Gastrocnemius medialis (tissue), 4 donors: Measurements from ENCODE around the gene PTMA. TPM values are rescaled to one million over a fixed set of nuclear protein-coding genes. Genes with fewer than 3 reads are reported as not detected.

Source experiments
- ATAC-seq, 2 donors: fragments of 150-250 bp; one replicate each; pipeline ENCODE4 v1.9.1; 2016
- DNase-seq, 2 donors: peaks; one replicate each; pipeline ENCODE4 v3.0.0-alpha.2; 2019
- H3K27ac ChIP-seq, 4 donors: fragments of 200-600 bp; sonication (generic); 1 replicate in 1 of 4; 2 replicates in 3 of 4; pipeline ENCODE4 v1.5.1; 2016 to 2018; ENCODE audit warnings: mild to moderate bottlenecking in 2 of 4, moderate library complexity in 1 of 4
- H3K27me3 ChIP-seq, 3 donors: fragments of 200-600 bp; sonication (generic) in 2 of 3; 1 replicate in 1 of 3; 2 replicates in 2 of 3; pipeline versions ENCODE4 v1.5.1 to v1.6.0; 2016 to 2019; ENCODE audit warnings: mild to moderate bottlenecking in 1 of 3, moderate library complexity in 1 of 3
- H3K36me3 ChIP-seq, 2 donors: fragments of 200-600 bp; sonication (generic) in 1 of 2; one replicate each; pipeline ENCODE4 v1.5.1; 2017 to 2018
- H3K4me1 ChIP-seq, 2 donors: fragments of 200-600 bp; sonication (generic) in 1 of 2; one replicate each; pipeline ENCODE4 v1.5.1; 2016 to 2017; ENCODE audit warnings: mild to moderate bottlenecking in 2 of 2
- H3K4me3 ChIP-seq, 4 donors: fragments of 200-600 bp; sonication (generic) in 3 of 4; 1 replicate in 1 of 4; 2 replicates in 3 of 4; pipeline ENCODE4 v1.5.1; 2016 to 2019; ENCODE audit warnings: mild to moderate bottlenecking in 2 of 4
- H3K9me3 ChIP-seq, 3 donors: fragments of 200-600 bp; sonication (generic) in 2 of 3; 1 replicate in 1 of 3; 2 replicates in 2 of 3; pipeline ENCODE4 v1.5.1; 2016 to 2019
- POLR2A ChIP-seq, 2 donors: fragments of 450-650 bp; IDR thresholded peaks; one replicate each; pipeline ENCODE4 v1.6.1; 2017; ENCODE audit warnings: antibody characterized with exemption in 2 of 2, mild to moderate bottlenecking in 2 of 2, moderate library complexity in 2 of 2
- in situ Hi-C, 4 donors: fragments of 200-750 bp; cut with MboI; loops; one replicate each; pipeline versions ENCODE4 v1.15.0 to v1.8.0; 2017; ENCODE audit warnings: low sequenced_read_pairs in 4 of 4
- intact Hi-C: fragments of 100-400 bp; cut with DNase I; formaldehyde crosslinking; loops from one replicate; pipeline ENCODE4 v1.15.1; 2023; ENCODE audit warnings: low total_unique reads
- total RNA-seq, 4 donors: library from RNA; depleted of rRNA; stranded (reverse); fragments of >200 nt; gene quantifications; one replicate each; pipeline versions ENCODE4 v1.1.0 to v1.2.3, GENCODE V29; 2016
- TF ChIP-seq, protein P1 (sequence below), 5 experiments: fragments of 450-650 bp in 3 of 5; fragments of 200-600 bp in 2 of 5; sonication (generic) in 2 of 5; IDR thresholded peaks in 4 of 5; conservative IDR thresholded peaks in 1 of 5; 1 replicate in 4 of 5; 2 replicates in 1 of 5; pipeline ENCODE4 v1.5.1; 2016 to 2019; ENCODE audit warnings: antibody characterized with exemption in 5 of 5, mild to moderate bottlenecking in 3 of 5, moderate library complexity in 3 of 5

PTMA gene
- total RNA-seq, 4 donors from 2014 or later = 121 to 177 (median 174) TPM

DNA sequence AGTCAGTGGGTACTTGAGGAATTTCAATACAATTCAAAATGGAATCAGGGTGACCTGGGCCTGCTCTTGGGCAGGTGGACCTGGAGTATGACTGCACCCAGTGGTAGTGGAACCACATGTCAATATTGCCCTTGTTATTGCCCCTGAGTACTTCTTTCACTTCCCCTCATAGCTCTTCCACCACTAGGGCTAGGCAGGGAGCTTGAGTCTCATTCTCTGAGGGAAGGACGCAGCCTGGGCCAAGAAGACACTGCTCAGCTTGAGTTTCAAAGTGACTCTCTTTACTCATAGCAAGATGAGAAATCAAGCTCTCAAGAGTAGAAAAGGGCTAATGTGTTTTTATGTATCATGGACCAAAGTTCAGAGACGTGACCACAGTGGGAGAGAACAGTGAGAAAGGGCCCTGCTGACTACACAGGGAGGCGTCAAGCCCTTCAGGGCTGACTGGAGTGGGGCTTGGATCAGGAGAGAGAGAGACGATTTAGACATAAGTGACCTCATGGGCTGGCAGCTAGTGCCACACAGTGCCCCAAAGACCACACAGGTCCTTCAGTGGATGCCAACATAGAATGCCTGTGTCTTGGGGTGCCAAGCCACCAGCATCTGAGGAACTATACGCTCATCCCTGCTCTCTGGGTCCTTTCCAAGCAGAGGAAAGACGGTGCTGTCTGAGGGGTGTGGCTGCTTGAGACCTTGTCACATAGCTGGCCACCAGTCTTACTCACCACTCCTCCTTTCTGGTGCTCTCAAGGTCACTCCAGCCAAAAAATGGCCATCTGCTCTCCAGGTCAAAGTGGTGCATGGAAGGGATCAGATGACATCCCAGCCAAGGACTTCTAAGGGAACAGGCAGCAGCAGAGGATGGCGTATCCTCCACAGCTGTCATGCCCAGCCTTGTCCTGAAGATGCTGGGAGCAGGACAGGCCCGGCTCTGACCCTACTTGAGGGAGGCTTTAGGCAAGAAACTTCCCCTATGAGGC lies 13.0 kb downstream of the PTMA start:
- no peaks in the 10 kb centered on the region for H3K9me3 ChIP-seq
- in situ Hi-C loops = no loop called here
- H3K4me1 ChIP-seq = peaks cover 2 to 12% of the 10 kb centered on the region in 2 donors
- TF ChIP-seq, protein P1, sequence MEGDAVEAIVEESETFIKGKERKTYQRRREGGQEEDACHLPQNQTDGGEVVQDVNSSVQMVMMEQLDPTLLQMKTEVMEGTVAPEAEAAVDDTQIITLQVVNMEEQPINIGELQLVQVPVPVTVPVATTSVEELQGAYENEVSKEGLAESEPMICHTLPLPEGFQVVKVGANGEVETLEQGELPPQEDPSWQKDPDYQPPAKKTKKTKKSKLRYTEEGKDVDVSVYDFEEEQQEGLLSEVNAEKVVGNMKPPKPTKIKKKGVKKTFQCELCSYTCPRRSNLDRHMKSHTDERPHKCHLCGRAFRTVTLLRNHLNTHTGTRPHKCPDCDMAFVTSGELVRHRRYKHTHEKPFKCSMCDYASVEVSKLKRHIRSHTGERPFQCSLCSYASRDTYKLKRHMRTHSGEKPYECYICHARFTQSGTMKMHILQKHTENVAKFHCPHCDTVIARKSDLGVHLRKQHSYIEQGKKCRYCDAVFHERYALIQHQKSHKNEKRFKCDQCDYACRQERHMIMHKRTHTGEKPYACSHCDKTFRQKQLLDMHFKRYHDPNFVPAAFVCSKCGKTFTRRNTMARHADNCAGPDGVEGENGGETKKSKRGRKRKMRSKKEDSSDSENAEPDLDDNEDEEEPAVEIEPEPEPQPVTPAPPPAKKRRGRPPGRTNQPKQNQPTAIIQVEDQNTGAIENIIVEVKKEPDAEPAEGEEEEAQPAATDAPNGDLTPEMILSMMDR (IDR thresholded peaks at IDR 0.05 in 4 of 5, conservative IDR thresholded peaks at IDR 0.05 in 1 of 5) = no peak
- no peak for TF ChIP-seq POLR2A (IDR thresholded peaks at IDR 0.05)
- H3K27me3 ChIP-seq = no peaks in the 10 kb centered on the region
- ATAC-seq (no peak), DNase-seq (no peak)
- no peak overlapping the region for H3K4me3 ChIP-seq
- H3K36me3 ChIP-seq = no peaks in the 10 kb centered on the region
- no peak overlapping the region for H3K27ac ChIP-seq
- intact Hi-C loops = no loop called here

DNA sequence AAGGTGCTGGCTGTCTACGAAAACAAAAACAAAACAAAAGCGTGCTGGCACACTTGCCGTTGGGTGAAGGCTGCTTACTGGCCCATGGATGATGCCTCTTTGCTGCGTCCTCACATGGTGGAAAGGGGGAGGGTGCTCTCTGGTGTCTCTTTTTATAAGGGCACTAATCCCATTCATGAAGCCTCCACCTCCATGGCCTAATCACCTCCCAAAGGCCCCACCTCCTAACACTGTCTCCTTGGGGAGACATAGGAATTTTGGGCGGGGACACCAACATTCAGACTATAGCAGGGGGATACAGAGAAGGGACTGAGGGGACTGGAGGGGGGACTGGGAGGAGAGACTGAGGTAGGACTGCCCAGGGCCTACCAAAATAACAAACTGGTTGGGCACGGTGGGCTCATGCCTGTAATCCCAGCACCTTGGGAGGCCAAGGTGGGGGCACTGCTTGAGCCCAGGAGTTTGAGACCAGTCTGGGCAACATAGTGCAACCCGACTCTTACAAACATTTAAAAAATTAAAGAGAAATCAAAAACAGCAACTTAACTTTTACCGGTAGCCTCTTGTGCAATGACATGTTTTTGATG lies 14.5 kb downstream of the PTMA start:
- DNase-seq = no peak
- no peak overlapping the region for H3K27ac ChIP-seq
- H3K4me1 ChIP-seq = peaks cover 0 to 4% of the 10 kb centered on the region in 2 donors
- no peak for TF ChIP-seq POLR2A (IDR thresholded peaks at IDR 0.05)
- TF ChIP-seq, protein P1 (IDR thresholded peaks at IDR 0.05 in 4 of 5, conservative IDR thresholded peaks at IDR 0.05 in 1 of 5) = no peak
- no peak overlapping the region for H3K4me3 ChIP-seq
- ATAC-seq = no peak
- in situ Hi-C loops = no loop called here
- no peaks in the 10 kb centered on the region for H3K27me3 ChIP-seq
- no peaks in the 10 kb centered on the region for H3K9me3 ChIP-seq
- intact Hi-C loops = no loop called here
- H3K36me3 ChIP-seq = no peaks in the 10 kb centered on the region

DNA sequence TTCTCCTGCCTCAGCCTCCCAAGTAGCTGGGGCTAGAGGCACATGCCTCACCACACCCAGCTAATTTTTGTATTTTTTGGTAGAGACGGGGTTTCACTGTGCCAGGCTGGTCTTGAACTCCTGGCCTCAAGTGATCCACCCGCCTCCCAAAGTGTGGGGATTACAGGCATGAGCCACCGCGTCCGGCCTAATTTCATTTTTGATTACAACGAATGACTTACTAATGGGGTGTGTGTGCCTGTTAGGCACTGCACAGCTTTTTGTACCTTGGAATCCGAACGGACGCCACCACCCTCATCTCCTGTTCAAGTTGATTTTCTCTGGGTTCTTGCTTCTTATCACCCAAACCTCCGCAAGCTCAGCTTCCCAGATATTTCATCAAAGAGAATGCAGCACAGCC lies 17.2 kb downstream of the PTMA start:
- TF ChIP-seq, protein P1 (IDR thresholded peaks at IDR 0.05 in 4 of 5, conservative IDR thresholded peaks at IDR 0.05 in 1 of 5) = no peak
- TF ChIP-seq POLR2A (IDR thresholded peaks at IDR 0.05) = no peak
- H3K4me3 ChIP-seq = no peak overlapping the region
- H3K9me3 ChIP-seq = no peaks in the 10 kb centered on the region
- H3K4me1 ChIP-seq = no peaks in the 10 kb centered on the region
- H3K27me3 ChIP-seq = no peaks in the 10 kb centered on the region
- intact Hi-C loops (no loop called here), in situ Hi-C loops (no loop called here)
- DNase-seq (no peak), ATAC-seq (no peak)
- no peak overlapping the region for H3K27ac ChIP-seq
- no peaks in the 10 kb centered on the region for H3K36me3 ChIP-seq

DNA sequence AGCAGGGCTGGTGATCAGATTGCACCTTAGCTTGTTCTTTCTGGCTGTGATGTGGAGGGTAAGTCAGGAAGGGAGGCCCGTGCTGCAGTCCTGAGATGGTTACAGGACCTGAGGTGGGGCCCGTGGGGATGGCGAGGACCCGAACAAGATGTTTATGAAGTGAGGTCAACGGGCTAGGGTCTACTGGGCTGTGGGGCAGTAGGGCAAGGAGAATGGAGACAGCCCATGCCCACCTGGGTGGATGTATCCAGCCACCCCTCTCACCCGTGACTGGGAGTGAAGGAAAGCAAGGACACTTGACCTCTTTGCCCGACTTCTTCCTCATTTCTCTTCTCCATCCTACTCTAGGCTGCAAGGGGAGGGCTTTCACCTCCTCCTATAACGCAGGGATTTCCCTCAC lies 18.0 kb downstream of the PTMA start:
- in situ Hi-C loops = no loop called here
- TF ChIP-seq, protein P1 (IDR thresholded peaks at IDR 0.05 in 4 of 5, conservative IDR thresholded peaks at IDR 0.05 in 1 of 5) = no peak
- TF ChIP-seq POLR2A (IDR thresholded peaks at IDR 0.05) = no peak
- Histone ChIP-seq H3K4me1 (no peaks in the 10 kb centered on the region), H3K9me3 (no peaks in the 10 kb centered on the region), H3K36me3 (no peaks in the 10 kb centered on the region), H3K27me3 (no peaks in the 10 kb centered on the region), H3K27ac (no peak overlapping the region), H3K4me3 (no peak overlapping the region)
- intact Hi-C loops = no loop called here
- DNase-seq = no peak
- ATAC-seq = no peak
